NCI-H226 (cell line): ENCODE data around the gene RIN1.
A peak's percentile ranks its signal among the peaks of the same experiment; 100 is the strongest.
"Not testable (repeated sequence)": the region's sequence is repeated elsewhere in the genome, so short reads cannot be mapped to it uniquely, and the experiment has no call there.

Experiments used
- DNase-seq: peaks from one replicate; pipeline ENCODE4 v3.0.0-alpha.2; 2015

The RIN1 gene

DNA sequence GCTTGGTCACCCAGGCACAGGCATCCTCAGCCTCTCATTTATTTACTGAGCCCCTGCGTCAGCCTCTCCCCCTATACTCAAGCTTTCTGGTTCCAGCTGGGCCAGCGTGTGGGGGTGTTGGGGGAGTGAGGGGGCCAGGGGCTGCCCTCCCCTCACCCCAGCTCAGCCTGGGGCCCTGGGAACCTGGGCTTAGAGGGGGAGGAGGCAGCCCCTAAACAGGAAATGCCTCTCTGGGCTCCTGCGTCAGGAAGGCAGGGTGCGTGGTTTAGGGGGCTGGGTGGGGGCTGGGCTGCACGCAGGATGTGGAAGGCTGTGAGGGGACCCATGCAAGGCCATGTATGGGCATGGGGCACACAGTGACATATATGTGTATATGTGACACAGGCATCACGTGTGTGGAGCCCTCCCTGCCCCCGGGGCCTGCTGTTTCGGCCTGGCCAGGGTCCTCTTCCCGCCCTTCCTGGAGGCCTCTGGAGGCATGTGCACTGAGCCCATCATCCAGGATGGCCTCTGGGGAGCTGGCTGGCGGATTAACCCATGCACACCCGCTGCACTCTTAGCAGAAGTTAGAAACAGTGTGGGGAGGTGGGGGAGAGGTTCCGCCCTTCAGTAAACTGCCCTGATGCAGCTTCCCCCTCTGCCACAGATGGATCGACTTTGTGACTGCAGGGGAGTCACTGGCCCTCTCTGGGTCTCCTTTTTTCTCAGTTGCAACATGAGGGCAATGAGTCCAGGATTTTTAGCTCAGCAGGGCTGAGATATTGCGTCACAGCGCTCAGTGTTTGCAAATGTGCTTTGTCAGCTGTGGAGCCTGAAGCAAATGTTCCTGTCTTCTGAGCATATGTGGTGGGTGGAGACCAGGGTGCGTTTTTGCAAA lies 18.3 kb downstream of the RIN1 start:
- DNase-seq: peak; percentile 69

GRCh38 chr11:66317322-66317722 lies 18.9 kb downstream of the RIN1 start:
- DNase-seq: no peak

GRCh38 chr11:66316849-66317251 lies 19.4 kb downstream of the RIN1 start, which contains the start of gene CD248:
CD248 (minus strand) TSS chr11:66317044; CDS start chr11:66317027, 17 bp downstream.
- no peak for DNase-seq

DNA sequence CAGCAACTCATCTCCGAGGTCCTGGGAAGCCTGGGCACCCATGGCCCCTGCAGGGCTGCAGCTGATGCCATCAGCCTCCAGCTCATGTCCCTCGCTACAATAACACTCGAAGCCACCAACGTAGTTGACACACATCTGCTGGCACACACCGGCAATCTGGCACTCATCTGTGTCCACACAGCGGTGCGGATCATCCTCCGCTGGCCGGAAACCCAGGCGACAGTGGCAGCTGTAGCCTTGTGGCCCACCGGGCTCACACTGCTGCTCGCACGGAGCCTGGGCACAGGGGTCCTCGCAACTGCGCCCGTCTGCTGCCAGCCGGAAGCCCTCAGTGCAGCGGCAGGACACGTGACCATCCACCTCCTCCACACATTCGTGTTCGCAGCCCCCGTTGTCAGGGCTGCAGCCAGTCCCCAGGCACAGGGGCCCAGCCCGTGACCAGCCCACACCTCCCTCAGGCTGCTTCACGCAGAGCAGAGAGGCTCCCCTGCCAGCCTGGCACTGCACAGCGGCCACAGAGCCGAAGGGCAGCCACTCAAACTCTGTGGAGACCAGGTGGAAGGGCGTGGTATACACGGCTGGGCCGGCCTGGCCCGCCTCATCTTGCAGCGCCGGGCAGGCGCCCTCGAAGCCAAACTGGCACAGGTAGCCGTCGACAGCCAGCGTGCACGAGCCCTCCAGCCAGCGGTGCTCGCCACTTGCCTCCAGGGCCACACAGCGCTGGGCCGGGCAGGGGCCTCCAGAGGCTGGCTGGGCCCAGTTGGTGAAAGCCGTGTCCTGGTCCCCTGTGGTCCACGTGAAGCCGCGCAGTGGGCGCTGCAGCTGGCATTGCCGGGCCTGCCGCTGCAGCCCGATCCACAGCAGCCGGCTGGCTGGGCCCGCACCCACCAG lies 20.1 kb downstream of the RIN1 start:
- DNase-seq: no peak

DNA sequence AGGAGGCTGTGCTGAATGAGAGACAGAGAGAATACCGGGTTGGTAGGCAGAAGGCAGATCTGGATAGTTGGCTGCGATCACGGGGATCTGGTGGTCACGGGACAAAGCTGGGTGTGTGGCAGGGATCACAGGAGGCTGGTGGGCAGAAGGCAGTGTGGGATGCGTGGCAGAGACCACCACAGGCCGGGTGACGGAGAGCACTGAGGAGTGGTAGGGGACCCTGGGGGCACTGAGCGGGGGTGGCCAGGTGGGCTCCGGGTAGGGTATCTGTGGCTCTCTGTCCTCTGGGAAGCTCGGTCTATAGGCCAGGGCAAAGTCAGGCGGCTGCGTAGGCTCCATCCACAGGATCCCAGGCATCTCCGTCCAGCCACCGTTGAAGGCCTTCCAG lies 20.7 kb downstream of the RIN1 start:
- DNase-seq: no peak

DNA sequence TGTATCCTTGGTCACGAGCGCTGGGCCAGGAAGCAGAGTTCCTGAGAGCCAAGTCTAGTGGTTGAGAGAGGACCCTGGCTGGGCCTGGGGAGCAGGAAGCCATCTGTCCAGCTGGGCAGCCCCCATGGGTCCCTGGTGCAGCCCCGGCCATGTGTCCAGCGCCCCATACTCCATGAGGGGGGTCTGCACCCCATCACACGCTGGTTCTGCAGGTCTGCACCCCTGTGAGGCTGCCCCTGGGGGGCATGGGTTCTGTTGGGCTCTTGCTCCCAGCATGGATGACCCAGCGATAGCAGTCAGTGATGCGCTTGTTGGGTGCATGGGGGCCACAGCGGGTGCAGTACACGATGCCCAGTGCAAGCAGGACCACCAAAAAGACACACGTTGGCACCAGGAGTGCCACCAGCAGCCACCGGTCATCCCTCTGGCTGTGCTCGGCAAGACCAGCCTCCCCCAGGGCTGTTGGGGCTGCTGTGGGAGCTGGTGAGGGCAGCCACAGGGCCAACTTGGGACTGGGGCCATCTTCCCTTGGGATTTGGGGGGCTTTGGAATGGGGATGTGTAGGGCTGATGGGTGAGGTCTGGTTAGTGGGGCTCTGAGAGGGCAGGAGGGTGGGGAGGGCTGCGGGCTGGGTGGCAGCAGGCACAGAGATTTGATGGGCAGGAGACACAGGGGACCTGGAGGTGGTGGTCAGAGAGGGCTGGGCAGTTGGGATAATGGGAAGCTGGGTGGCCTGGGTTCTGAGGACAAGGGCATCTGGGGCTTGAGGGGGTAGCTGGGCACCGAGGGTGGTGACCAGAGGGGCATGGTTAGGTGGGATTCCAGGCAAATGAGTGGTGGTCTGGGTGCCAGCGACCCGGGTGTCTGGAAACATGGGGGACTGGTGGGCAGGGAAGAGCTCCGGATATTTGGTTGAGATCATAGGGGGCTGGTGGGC lies 21.4 kb downstream of the RIN1 start:
- no peak for DNase-seq

GRCh38 chr11:66314186-66314501 lies 22.1 kb downstream of the RIN1 start:
- DNase-seq: no peak

- no peak for DNase-seq
Measured at GRCh38 chr11:66313321-66314185, 22.7 kb downstream of the RIN1 start.

DNA sequence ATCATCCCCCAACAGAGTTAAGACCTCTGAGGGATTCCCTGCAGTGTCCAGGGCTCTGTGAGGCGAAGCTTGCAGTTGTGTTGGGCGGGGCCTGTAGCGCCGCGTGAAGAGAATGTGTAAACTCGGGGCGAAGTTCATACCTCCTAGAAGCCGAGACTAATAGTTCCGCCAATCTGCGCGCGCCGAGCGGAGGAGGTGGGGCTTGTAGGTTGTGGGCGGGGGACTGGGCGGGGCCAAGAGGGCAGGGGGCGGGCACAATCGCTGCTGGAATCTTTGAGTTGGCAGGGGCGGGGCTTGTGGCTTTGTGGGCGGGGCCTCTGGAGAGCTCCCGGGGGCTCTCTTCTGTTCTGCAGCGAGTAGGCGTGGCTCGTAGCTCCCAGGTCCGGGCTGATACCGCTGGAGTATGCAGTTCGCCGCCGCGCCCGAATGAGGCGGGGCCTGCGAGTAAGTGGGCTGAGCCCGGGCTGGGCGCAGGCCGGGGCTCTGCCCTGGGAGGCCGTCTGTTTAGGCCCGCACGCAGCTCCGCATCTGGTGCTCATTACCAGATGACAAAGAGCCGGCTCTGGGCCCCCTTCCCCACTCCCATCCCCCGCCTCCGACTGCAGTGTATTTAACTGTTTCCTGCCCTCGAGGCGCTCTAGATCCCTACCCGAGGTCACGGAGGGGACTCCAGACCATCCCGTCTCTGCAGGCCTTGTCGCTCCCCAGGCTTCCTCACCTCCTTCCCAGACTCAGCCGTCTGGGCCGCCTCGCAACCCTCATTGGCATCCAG lies 23.5 kb downstream of the RIN1 start:
- peak; percentile 97 for DNase-seq

- peak; percentile 90 for DNase-seq
Measured at GRCh38 chr11:66311965-66312548, 24.2 kb downstream of the RIN1 start.

- no peak for DNase-seq
Measured at GRCh38 chr11:66311470-66311964, 24.7 kb downstream of the RIN1 start.

DNA sequence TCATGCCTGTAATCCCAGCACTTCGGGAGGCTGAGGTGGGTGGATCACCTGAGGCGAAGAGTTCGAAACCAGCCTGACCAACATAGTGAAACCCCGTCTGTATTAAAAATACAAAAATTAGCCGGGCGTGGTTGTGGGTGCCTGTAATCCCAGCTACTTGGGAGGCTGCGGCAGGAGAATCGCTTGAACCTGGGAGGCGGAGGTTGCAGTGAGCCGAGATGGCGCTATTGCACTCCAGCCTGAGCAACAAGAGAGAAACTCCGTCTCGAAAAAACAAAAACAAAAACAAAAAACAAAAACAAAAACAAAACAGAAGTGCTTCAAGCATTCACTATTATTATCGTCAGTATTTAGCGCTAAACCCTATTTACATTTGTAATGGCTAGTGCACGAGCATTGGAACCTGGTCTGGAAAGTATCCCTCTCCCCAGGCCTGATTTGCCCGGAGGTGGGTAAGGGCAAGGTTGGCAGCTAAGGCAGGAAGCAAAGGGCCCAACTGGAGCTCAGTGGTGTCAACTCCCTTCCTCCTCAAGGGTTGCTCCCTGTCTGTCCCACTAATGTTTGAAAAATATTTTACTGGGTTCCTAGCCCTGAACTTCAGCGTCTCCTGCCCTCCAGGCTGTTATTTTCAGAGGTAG lies 25.3 kb downstream of the RIN1 start:
- DNase-seq: not testable (repeated sequence)

- no peak for DNase-seq
Measured at GRCh38 chr11:66310324-66310723, 25.9 kb downstream of the RIN1 start.

DNA sequence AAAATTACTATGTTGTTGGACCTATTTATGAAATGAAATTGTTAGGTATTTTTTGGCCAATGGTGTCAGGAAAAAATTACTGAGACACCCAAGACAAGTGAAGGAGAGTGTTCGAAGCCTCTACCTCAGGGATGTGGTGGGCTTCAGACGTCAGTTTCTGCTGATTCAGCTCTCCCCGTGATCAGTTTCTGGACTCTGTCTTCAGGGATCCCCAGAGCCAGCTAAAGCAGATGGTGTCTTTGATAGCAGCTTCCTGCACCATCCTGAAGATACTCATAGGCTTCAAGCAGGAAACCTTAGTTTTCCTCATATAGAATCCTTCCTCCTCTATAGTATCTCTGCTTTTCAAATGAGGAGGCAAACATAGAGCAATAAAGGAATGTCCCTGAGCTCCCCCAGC lies 26.8 kb downstream of the RIN1 start:
- no peak for DNase-seq

GRCh38 chr11:66302656-66303055 lies 33.6 kb downstream of the RIN1 start:
- DNase-seq: no peak

GRCh38 chr11:66299186-66299585 lies 37.0 kb downstream of the RIN1 start:
- no peak for DNase-seq

DNA sequence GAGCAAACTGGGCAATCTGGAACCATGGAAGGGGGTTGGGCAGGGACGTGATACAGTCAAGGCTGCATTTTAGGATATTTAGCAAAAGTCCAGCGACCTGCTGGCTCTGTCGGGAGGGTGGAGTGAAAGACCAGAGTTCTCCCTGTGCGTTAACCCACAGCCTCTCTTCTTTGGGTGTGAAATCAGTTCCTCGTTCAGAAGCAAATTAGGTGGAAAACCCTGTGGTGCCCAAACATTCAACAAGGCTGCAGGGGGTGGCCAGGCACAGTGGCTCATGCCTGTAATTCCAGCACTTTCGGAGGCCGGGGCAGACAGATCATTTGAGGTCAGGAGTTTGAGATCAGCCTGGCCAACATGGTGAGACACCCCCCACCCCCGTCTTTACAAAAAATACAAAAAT lies 38.6 kb downstream of the RIN1 start:
- no peak for DNase-seq

GRCh38 chr11:66294626-66295620 lies 41.3 kb downstream of the RIN1 start:
- DNase-seq: no peak
